Gastroesophageal sphincter (tissue), 3 donors: ENCODE results near the gene ITPR2.

ENCODE experiments used
- CTCF ChIP-seq, 4 experiments: fragments of 200-600 bp in 2 of 4; fragments of 450-650 bp in 2 of 4; sonication (generic) in 1 of 4; IDR thresholded peaks; one replicate each; pipeline ENCODE4 v1.5.1; 2017 to 2019; ENCODE audit warnings: antibody characterized with exemption in 4 of 4, mild to moderate bottlenecking in 2 of 4, moderate library complexity in 2 of 4
- EP300 ChIP-seq: sonication (generic); formaldehyde crosslinking; IDR thresholded peaks from one replicate; pipeline ENCODE4 v1.6.1; 2017; ENCODE audit warnings: antibody characterized with exemption, mild to moderate bottlenecking
- POLR2AphosphoS5 ChIP-seq: sonication (generic); formaldehyde crosslinking; IDR thresholded peaks from one replicate; pipeline ENCODE4 v1.6.1; 2017; ENCODE audit warnings: antibody characterized with exemption

- TF ChIP-seq CTCF (IDR thresholded peaks at IDR 0.05) (no peak), EP300 (no peak), POLR2AphosphoS5 (no peak)
Measured at GRCh38 chr12:26520109-26520508, 312.9 kb downstream of the ITPR2 start.
